ENCODE measurements around the gene CDK17. TPM values are rescaled to one million over a fixed set of nuclear protein-coding genes. Genes with fewer than 3 reads are reported as not detected.
"Not testable (repeated sequence)": the region's sequence is repeated elsewhere in the genome, so short reads cannot be mapped to it uniquely, and the experiment has no call there.

The CDK17 gene
- total RNA-seq, 4 donors from 2014 or later, result 38.7 to 93.3 (median 43.4) TPM

GRCh38 chr12:96326628-96327227, 73.5 kb downstream of the CDK17 start:
- Histone ChIP-seq H3K27ac (no peak overlapping the region), H3K36me3 (peaks cover 8% of the 10 kb centered on the region), H3K27me3 (no peaks in the 10 kb centered on the region), H3K4me1 (no peaks in the 10 kb centered on the region), H3K9me3 (no peaks in the 10 kb centered on the region), H3K4me3 (no peak overlapping the region)
- TF ChIP-seq EP300 (IDR thresholded peaks at IDR 0.05) (no peak), CTCF (IDR thresholded peaks at IDR 0.05) (no peak), POLR2AphosphoS5 (IDR thresholded peaks at IDR 0.05) (no peak), POLR2A (IDR thresholded peaks at IDR 0.05) (no peak)
- 78% methylated on average over 6 of the region's 6 CpGs for WGBS
- DNase-seq (ENCODE audit: low spot score in 2 of 2), result no peak

DNA sequence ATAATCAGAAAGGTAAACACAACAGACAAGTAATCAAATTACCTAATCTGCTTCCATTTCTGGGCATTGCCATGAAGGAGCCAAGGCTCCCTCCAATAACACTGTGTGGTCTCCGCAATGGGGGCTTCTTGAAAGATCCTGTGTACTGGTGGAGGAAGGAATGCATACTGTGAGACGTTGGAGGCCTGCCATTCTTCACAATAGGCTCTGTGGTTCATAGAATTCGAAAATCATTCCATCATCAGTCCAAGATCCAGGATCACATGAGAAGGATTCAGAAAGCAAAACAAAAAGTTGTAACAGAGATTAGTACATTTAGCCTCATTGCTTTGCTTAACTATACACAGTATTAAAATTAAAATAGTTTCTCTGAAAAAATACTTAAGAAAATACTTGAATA, 76.3 kb downstream of the CDK17 start:
- Histone ChIP-seq H3K9me3 (no peaks in the 10 kb centered on the region), H3K27ac (no peak overlapping the region), H3K4me1 (no peaks in the 10 kb centered on the region), H3K4me3 (no peak overlapping the region), H3K36me3 (peaks cover 8% of the 10 kb centered on the region), H3K27me3 (no peaks in the 10 kb centered on the region)
- TF ChIP-seq EP300 (IDR thresholded peaks at IDR 0.05), result no peak
- no peak for TF ChIP-seq POLR2A (IDR thresholded peaks at IDR 0.05)
- no peak for TF ChIP-seq CTCF (IDR thresholded peaks at IDR 0.05)
- TF ChIP-seq POLR2AphosphoS5 (IDR thresholded peaks at IDR 0.05), result no peak
- no peak for DNase-seq (ENCODE audit: low spot score in 2 of 2)
- WGBS, result 86% methylated on average over 3 of the region's 3 CpGs

- DNase-seq (ENCODE audit: low spot score in 2 of 2), result no peak
- Histone ChIP-seq H3K27me3 (no peaks in the 10 kb centered on the region), H3K36me3 (peaks cover 8% of the 10 kb centered on the region), H3K9me3 (no peaks in the 10 kb centered on the region), H3K4me1 (no peaks in the 10 kb centered on the region), H3K4me3 (no peak overlapping the region), H3K27ac (no peak overlapping the region)
- TF ChIP-seq CTCF (IDR thresholded peaks at IDR 0.05), result no peak
- TF ChIP-seq POLR2AphosphoS5 (IDR thresholded peaks at IDR 0.05), result no peak
- TF ChIP-seq POLR2A (IDR thresholded peaks at IDR 0.05), result no peak
- no peak for TF ChIP-seq EP300 (IDR thresholded peaks at IDR 0.05)
- WGBS, result 85% methylated on average over 1 of the region's 1 CpG
Observed at GRCh38 chr12:96322720-96323119, 77.5 kb downstream of the CDK17 start.

DNA sequence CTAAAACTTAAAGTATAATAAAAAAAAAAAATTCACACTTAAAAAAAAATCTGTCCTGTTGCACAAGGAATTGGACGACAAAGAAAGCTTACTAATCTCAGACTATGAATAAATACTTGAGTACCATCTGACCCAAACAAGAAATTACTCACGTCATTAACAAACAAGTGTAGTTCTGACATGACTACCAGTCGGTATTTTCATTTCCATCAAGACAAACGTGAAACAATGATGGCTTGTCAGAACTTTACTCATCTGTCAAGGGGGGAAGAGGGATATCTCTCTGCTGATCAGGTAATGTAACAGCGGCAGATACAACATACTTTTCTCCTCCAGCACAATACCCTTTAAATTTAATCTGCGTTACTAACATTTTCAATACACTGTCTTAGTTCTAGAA, 78.3 kb downstream of the CDK17 start:
- H3K27me3 ChIP-seq, result no peaks in the 10 kb centered on the region
- peaks cover 8% of the 10 kb centered on the region for H3K36me3 ChIP-seq
- no peak for TF ChIP-seq CTCF (IDR thresholded peaks at IDR 0.05)
- TF ChIP-seq EP300 (IDR thresholded peaks at IDR 0.05), result no peak
- TF ChIP-seq POLR2AphosphoS5 (IDR thresholded peaks at IDR 0.05), result no peak
- TF ChIP-seq POLR2A (IDR thresholded peaks at IDR 0.05), result no peak
- H3K4me3 ChIP-seq, result no peak overlapping the region
- DNase-seq (ENCODE audit: low spot score in 2 of 2), result no peak
- no peak overlapping the region for H3K27ac ChIP-seq
- no peaks in the 10 kb centered on the region for H3K4me1 ChIP-seq
- H3K9me3 ChIP-seq, result no peaks in the 10 kb centered on the region
- 88% methylated on average over 6 of the region's 6 CpGs for whole genome bisulfite sequencing

- H3K4me1 ChIP-seq; H3K27ac ChIP-seq; H3K4me3 ChIP-seq; H3K27me3 ChIP-seq; H3K36me3 ChIP-seq; DNase-seq (ENCODE audit: low spot score in 2 of 2); H3K9me3 ChIP-seq: not testable (repeated sequence)
- WGBS, result 100% methylated on average over 1 of the region's 2 CpGs
Observed at GRCh38 chr12:96317801-96318200, 82.4 kb downstream of the CDK17 start.

DNA sequence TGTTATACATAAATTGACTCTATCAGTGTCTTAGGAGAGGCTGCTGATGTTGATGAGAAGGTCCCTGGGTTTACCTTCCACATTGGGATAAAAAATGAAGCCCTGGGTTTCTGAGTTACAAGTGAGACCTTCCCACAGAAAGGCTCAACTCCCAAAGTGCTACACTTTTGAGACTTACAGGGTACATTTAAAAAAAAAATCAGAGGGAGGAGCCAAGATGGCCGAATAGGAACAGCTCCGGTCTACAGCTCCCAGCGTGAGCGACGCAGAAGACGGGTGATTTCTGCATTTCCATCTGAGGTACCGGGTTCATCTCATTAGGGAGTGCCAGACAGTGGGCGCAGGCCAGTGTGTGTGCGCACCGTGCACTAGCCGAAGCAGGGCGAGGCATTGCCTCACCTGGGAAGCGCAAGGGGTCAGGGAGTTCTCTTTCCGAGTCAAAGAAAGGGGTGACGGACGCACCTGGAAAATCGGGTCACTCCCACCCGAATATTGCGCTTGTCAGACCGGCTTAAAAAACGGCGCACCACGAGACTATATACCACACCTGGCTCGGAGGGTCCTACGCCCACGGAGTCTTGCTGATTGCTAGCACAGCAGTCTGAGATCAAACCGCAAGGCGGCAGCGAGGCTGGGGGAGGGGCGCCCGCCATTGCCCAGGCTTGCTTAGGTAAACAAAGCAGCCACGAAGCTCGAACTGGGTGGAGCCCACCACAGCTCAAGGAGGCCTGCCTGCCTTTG, 84.3 kb downstream of the CDK17 start:
- not testable (repeated sequence) for H3K36me3 ChIP-seq; H3K27me3 ChIP-seq; H3K4me1 ChIP-seq; H3K9me3 ChIP-seq; DNase-seq (ENCODE audit: low spot score in 2 of 2)
- peak overlapping the region; percentile 42 for H3K4me3 ChIP-seq
- 58% methylated on average over 29 of the region's 33 CpGs for WGBS
- peak overlapping the region; percentile 60 for H3K27ac ChIP-seq
